Esophagus (tissue), 2 donors: ENCODE measurements around the gene SAMM50. TPM values are rescaled to one million over a fixed set of nuclear protein-coding genes. Genes with fewer than 3 reads are reported as not detected.

ENCODE experiments used
- H3K27ac ChIP-seq, 2 donors: one replicate each; pipeline ENCODE4 v1.5.1; 2013; ENCODE audit warnings: low read depth in 2 of 2, mild to moderate bottlenecking in 2 of 2, inconsistent platforms in 1 of 2, low read length in 1 of 2, moderate library complexity in 1 of 2
- H3K27me3 ChIP-seq, 2 donors: one replicate each; pipeline ENCODE4 v1.6.1; 2013; ENCODE audit warnings: low read length in 2 of 2, control low read depth in 1 of 2, mild to moderate bottlenecking in 1 of 2; ENCODE audit not compliant: insufficient read depth in 2 of 2, control insufficient read depth in 1 of 2
- H3K36me3 ChIP-seq, 2 donors: one replicate each; pipeline ENCODE4 v1.6.1; 2013; ENCODE audit warnings: low read length in 1 of 2; ENCODE audit not compliant: control insufficient read depth in 2 of 2, insufficient read depth in 2 of 2
- H3K4me1 ChIP-seq, 2 donors: one replicate each; pipeline ENCODE4 v1.6.1; 2013; ENCODE audit warnings: low read length in 1 of 2; ENCODE audit not compliant: control insufficient read depth in 2 of 2, insufficient read depth in 2 of 2
- H3K4me3 ChIP-seq, 2 donors: one replicate each; pipeline ENCODE4 v1.5.1; 2013; ENCODE audit warnings: low read length in 2 of 2, mild to moderate bottlenecking in 2 of 2, low read depth in 1 of 2, moderate library complexity in 1 of 2
- H3K9me3 ChIP-seq, 2 donors: one replicate each; pipeline ENCODE4 v1.6.1; 2013; ENCODE audit warnings: mild to moderate bottlenecking in 2 of 2, low read depth in 1 of 2, low read length in 1 of 2, moderate library complexity in 1 of 2; ENCODE audit not compliant: control insufficient read depth in 2 of 2, insufficient read depth in 1 of 2
- WGBS, 2 donors: extraction: QIAGEN DNeasy Blood & Tissue Kit; methylation state at CpG; one replicate each; pipeline ENCODE4 v1.1.7; 2013; 5-methylcytosine and 5-hydroxymethylcytosine counted together
- polyA plus RNA-seq, 2 donors: library from polyadenylated mRNA; stranded (reverse); fragments of 200-250 nt; gene quantifications; one replicate each; pipeline ENCODE4 v1.2.3, GENCODE V29; 2013
- donor health status: healthy with polysubstance abuse.
- donor health status: Bipolar disorder and iron deficiency.

Gene SAMM50
- polyA plus RNA-seq, 2 donors: 8.6 to 28.9 TPM

DNA sequence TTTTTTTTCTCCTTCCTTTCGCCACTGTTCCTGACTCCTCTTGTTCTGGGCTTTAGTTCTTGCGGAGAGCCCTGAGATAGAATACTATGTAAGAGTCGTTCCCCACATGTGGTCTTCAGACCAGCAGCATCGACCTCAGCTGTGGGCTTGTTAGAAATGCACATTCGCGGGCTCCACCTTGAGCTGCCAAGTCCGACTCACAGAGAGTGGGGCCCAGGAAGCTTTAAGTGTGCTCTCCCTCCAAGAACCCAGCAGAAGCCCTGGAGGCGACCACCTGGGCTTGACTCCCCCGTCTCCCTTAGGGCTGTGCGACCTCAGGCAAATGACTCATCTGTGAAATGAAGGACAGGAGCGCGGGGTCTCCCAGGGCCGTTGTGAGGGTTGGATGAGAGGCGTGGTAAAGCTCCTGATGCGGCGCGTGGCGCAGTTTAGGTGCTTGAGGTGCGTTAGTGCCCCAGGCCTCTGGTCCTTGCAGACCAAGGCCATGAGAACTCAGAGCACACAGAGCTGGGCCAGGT lies 18.8 kb downstream of the SAMM50 start:
- H3K27me3 ChIP-seq: no peaks in the 10 kb centered on the region
- 89 to 91% methylated on average over 19 of the region's 19 CpGs for WGBS, 2 donors
- no peaks in the 10 kb centered on the region for H3K4me1 ChIP-seq
- H3K4me3 ChIP-seq: no peak overlapping the region
- no peaks in the 10 kb centered on the region for H3K9me3 ChIP-seq
- no peak overlapping the region for H3K27ac ChIP-seq
- H3K36me3 ChIP-seq: peaks cover 39 to 68% of the 10 kb centered on the region in 2 donors

DNA sequence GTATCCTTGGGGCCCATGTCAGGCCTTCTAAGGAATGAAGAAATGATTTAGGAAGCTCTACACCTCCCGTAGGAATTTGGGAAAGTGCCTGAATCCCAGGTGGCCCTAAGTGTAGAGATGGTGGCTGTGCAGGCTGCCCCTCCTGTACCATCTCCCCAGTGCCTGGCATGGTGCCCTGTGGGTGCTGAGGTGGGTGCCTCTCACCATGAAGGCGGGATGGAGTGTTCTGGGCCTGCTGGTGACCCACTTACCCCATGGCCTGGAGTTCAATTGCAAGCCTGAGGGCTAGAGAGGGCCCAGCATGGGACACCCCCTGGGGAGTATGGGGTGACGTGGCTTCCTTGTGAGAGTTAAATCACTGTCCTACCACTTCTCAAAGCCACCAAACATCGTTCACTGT lies 19.8 kb downstream of the SAMM50 start:
- Histone ChIP-seq H3K27me3 (no peaks in the 10 kb centered on the region), H3K4me3 (no peak overlapping the region), H3K4me1 (no peaks in the 10 kb centered on the region), H3K27ac (no peak overlapping the region), H3K9me3 (no peaks in the 10 kb centered on the region), H3K36me3 (peaks cover 35 to 69% of the 10 kb centered on the region in 2 donors)
- 72 to 83% methylated on average over 4 of the region's 4 CpGs for WGBS, 2 donors

DNA sequence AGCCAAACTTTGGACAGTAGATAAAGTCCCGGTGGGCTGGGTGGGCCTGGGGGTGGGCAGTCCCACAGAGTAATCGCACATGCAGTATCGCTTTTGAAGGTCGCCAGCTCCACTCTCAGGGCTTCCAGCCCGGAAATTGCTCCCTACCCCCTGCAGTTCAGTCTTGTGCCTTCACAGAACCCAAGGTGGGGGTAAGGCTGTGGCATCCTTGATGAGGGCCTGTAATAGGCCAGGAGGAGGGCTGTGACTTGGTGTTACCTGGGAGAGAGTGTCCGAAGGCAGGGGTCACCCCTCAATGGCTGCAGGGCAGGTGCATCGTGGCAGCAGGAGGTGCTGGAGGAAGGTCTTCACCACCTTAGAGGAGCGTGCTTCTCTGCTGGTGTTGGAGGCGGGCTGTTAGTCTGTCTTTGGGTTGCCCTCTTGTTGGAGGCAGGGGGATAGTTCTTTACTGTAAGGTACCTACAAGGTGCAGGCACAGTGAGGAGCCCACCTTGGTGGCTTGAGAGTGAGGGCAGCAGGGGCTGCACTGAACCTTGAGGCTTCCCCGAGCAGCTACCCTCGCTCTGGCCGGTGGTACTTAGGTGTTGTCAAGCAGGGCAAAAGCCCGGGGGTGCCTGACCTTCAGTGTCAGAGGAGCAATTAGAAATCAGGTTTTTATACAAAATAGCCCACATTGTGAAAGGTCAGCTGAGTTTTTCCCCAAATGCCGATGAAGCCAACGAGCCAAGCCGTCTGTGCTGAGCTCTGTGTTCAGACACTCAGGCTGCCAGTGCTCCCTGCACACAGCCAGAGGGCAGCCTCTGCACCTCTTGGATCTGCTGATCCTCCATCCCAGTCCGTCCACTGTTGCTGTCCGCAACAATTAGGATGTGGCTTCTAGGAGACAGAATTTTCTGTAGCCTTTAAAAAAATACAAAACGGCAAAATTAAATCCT lies 21.9 kb downstream of the SAMM50 start:
- 88 to 92% methylated on average over 19 of the region's 19 CpGs for WGBS, 2 donors
- Histone ChIP-seq H3K4me1 (no peaks in the 10 kb centered on the region), H3K27me3 (no peaks in the 10 kb centered on the region), H3K4me3 (no peak overlapping the region), H3K9me3 (no peaks in the 10 kb centered on the region), H3K27ac (no peak overlapping the region), H3K36me3 (peaks cover 39 to 72% of the 10 kb centered on the region in 2 donors)

DNA sequence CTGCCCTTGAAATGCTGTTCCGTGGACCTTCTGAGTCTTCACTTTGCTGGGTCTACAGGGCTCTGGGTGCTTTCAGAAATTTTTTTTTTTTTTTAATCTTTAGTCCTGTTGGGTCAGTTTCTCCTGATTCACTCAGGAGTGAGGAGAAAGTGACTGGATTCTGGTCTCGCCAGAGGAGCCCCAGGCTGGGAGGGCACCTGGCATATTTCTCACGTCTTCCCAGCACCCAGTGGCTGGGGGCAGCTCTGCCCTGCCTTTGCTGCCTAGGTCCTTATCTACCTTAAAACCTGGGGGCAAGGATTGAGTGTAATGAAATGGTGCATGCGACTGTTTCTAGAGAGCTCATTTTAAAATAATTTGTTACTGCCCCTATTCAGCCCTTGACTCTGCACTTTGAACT lies 23.3 kb downstream of the SAMM50 start:
- no peaks in the 10 kb centered on the region for H3K4me1 ChIP-seq
- no peaks in the 10 kb centered on the region for H3K9me3 ChIP-seq
- peaks cover 34 to 65% of the 10 kb centered on the region in 2 donors for H3K36me3 ChIP-seq
- WGBS, 2 donors: 86 to 91% methylated on average over 4 of the region's 4 CpGs
- H3K27ac ChIP-seq: no peak overlapping the region
- no peak overlapping the region for H3K4me3 ChIP-seq
- H3K27me3 ChIP-seq: no peaks in the 10 kb centered on the region

DNA sequence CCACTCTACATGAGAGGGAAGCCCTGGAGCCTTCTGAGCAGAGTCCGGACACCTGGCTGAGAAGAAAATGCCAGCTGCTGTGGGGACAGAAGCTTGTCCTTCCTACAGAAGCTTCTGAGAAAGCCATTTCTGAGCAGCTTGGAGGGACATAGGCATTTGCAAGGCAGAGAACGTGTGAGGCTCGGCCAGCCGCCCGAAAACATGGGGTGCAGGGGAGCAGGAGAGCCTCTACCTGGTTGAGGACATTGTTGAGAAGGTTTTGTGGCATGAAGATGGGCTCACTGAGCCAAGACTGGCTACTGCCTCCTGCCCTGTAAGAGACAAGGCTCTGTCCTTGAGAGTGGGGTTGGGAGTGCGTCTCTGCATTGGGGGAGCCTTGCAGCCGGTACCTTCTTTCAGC lies 25.3 kb downstream of the SAMM50 start:
- no peaks in the 10 kb centered on the region for H3K4me1 ChIP-seq
- no peak overlapping the region for H3K27ac ChIP-seq
- H3K27me3 ChIP-seq: no peaks in the 10 kb centered on the region
- peaks cover 24 to 55% of the 10 kb centered on the region in 2 donors for H3K36me3 ChIP-seq
- H3K9me3 ChIP-seq: no peaks in the 10 kb centered on the region
- H3K4me3 ChIP-seq: no peak overlapping the region
- WGBS, 2 donors: 97 to 99% methylated on average over 7 of the region's 7 CpGs

DNA sequence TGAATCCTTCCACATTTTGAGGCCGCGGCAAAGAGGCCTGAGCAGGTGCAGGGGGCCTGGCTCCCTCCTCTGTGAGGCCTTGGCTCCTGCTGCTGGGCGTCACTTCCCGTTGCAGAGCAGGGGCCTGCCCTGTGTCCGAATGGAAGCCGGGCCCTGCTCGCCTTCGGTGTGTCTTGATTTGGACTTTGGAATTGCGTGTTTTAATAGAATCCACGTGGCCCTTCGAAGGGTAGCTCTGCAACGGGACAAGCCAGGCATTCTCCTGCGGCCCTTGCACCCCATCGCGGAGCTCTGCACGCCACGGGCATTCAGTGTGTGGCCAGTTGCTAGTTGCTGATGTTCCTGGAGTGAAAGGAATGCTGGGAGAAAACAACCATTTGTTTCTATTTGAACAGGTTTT lies 25.8 kb downstream of the SAMM50 start:
- H3K27ac ChIP-seq: no peak overlapping the region
- no peaks in the 10 kb centered on the region for H3K27me3 ChIP-seq
- H3K9me3 ChIP-seq: no peaks in the 10 kb centered on the region
- no peak overlapping the region for H3K4me3 ChIP-seq
- peaks cover 24 to 52% of the 10 kb centered on the region in 2 donors for H3K36me3 ChIP-seq
- 89 to 94% methylated on average over 17 of the region's 17 CpGs for WGBS, 2 donors
- H3K4me1 ChIP-seq: no peaks in the 10 kb centered on the region

DNA sequence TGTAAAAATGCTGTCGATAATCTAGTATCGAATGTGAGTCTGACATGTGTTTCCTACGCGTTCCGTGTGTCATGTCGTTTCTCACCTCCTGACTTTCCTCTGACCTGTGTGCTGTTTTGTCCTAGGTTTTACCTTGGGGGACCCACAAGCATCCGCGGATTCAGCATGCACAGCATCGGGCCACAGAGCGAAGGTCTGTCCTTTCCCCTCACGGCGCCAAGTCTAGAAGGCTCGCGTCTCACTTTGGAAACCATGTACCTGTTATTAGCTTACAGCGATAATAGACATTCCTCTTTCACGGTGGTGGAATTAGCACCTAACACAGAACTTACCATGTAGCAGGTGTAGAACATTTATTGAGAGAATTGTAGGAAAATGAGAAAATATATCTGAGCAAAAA lies 28.6 kb downstream of the SAMM50 start:
- no peaks in the 10 kb centered on the region for H3K27me3 ChIP-seq
- peaks cover 10 to 36% of the 10 kb centered on the region in 2 donors for H3K36me3 ChIP-seq
- WGBS, 2 donors: 96 to 97% methylated on average over 16 of the region's 16 CpGs
- H3K4me3 ChIP-seq: no peak overlapping the region
- no peaks in the 10 kb centered on the region for H3K9me3 ChIP-seq
- H3K4me1 ChIP-seq: no peaks in the 10 kb centered on the region
- no peak overlapping the region for H3K27ac ChIP-seq

DNA sequence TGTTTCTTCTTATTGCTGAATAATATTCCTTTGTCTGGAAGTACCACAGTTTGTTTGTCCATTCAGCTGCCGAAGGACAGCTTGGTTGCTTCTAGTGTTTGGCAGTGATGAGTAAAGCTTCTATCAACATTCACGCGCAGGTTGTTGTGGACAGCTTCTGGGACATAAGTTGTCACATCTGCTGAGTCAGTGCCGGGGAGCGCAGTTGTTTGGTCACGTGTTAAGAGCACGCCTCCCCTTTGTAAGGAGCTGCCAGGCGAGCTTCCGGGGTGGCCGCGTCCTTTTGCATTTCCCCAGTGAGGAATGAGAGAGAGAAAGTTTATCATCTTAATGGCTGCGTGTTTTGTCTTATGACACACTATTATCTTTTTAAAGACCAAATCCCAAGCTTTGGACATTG lies 30.3 kb downstream of the SAMM50 start:
- 86 to 87% methylated on average over 12 of the region's 12 CpGs for WGBS, 2 donors
- H3K9me3 ChIP-seq: no peaks in the 10 kb centered on the region
- H3K36me3 ChIP-seq: peaks cover 11 to 31% of the 10 kb centered on the region in 2 donors
- H3K4me1 ChIP-seq: no peaks in the 10 kb centered on the region
- H3K27ac ChIP-seq: no peak overlapping the region
- H3K27me3 ChIP-seq: no peaks in the 10 kb centered on the region
- no peak overlapping the region for H3K4me3 ChIP-seq

DNA sequence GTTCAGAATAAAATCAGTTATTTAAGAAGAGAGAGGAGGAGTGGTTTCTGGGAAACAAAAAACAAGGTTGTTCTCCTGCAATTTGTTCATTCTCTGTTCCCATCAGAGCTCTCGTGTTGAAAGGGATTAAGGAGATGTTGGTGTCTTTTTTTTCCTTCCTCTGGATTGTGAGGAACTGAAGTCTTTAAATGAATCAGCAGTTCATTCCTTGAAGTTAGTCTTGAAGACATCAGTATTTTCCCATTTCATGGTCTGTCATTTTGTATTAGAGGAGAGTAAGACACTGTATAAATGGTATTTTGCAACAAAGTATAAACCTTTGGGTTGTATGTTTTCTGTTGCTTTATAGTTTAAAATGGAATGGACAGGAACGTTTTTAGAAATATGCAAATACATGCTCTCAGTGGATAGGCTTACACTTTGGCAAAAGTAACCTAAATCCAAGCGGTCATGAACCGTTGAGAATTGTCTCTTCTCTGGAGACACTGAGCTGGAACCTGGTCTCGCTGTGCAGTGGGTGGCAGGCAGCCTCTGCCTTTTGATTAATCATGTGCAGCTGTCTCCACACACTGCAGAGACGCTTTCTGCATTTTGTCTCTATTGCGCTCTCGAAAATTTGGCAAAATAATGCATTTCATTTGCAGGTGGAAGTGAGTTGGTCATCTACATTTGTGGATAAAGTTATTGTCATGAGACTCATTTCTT lies 33.0 kb downstream of the SAMM50 start:
- 71 to 72% methylated on average over 8 of the region's 8 CpGs for WGBS, 2 donors
- peaks cover 11 to 36% of the 10 kb centered on the region in 2 donors for H3K36me3 ChIP-seq
- no peaks in the 10 kb centered on the region for H3K27me3 ChIP-seq
- no peaks in the 10 kb centered on the region for H3K4me1 ChIP-seq
- no peak overlapping the region for H3K4me3 ChIP-seq
- no peak overlapping the region for H3K27ac ChIP-seq
- H3K9me3 ChIP-seq: no peaks in the 10 kb centered on the region
